Lung (tissue), 12 donors: ENCODE measurements around the gene PRMT3. TPM values are rescaled to one million over a fixed set of nuclear protein-coding genes. Genes with fewer than 3 reads are reported as not detected.

Source experiments
- ATAC-seq: fragments of 200-7000 bp; cut with Tn5 transposase; one replicate; pipeline ENCODE4 v1.9.1; 2020; ENCODE audit warnings: moderate number of reproducible peaks; ENCODE audit not compliant: insufficient read depth, low FRiP score
- DNase-seq, 3 donors: peaks; one replicate each; pipeline ENCODE4 v3.0.0-alpha.2; 2013 to 2017
- H3K27ac ChIP-seq, 2 donors: one replicate each; pipeline ENCODE4 v1.5.1; 2013; ENCODE audit warnings: mild to moderate bottlenecking in 2 of 2, moderate library complexity in 2 of 2, control low read depth in 1 of 2, inconsistent platforms in 1 of 2, low read depth in 1 of 2, low read length in 1 of 2
- H3K27me3 ChIP-seq, 3 donors: one replicate each; pipeline ENCODE4 v1.5.1; 2013; ENCODE audit warnings: low read length in 2 of 3; ENCODE audit not compliant: control insufficient read depth in 3 of 3, insufficient read depth in 3 of 3
- H3K36me3 ChIP-seq, 4 donors: one replicate each; pipeline ENCODE4 v1.5.1; 2013; ENCODE audit warnings: low read length in 4 of 4, mild to moderate bottlenecking in 1 of 4, moderate library complexity in 1 of 4; ENCODE audit not compliant: control insufficient read depth in 4 of 4, insufficient read depth in 4 of 4
- H3K4me1 ChIP-seq, 5 donors: one replicate each; pipeline ENCODE4 v1.5.1; 2013; ENCODE audit warnings: low read length in 5 of 5, mild to moderate bottlenecking in 2 of 5, moderate library complexity in 1 of 5; ENCODE audit not compliant: control insufficient read depth in 5 of 5, insufficient read depth in 5 of 5
- H3K4me3 ChIP-seq: one replicate; pipeline ENCODE4 v1.5.1; 2013; ENCODE audit warnings: mild to moderate bottlenecking, control low read depth, moderate library complexity
- H3K9ac ChIP-seq, 2 donors: one replicate each; pipeline ENCODE4 v1.5.1; 2013; ENCODE audit warnings: low read length in 2 of 2, control low read depth in 1 of 2; ENCODE audit not compliant: insufficient read depth in 1 of 2
- H3K9me3 ChIP-seq, 4 donors: one replicate each; pipeline ENCODE4 v1.5.1; 2013; ENCODE audit warnings: low read length in 3 of 4, mild to moderate bottlenecking in 1 of 4, moderate library complexity in 1 of 4; ENCODE audit not compliant: control insufficient read depth in 4 of 4, insufficient read depth in 3 of 4
- CTCF ChIP-seq: IDR thresholded peaks from 2 replicates; pipeline ENCODE4 v1.5.1; 2012; ENCODE audit warnings: mild to moderate bottlenecking; ENCODE audit errors: control extremely low read depth, extremely low read depth
- WGBS, 2 donors: extraction: QIAGEN DNeasy Blood & Tissue Kit; methylation state at CpG; one replicate each; pipeline ENCODE4 v1.1.7; 2013; 5-methylcytosine and 5-hydroxymethylcytosine counted together
- polyA plus RNA-seq, 2 donors: library from polyadenylated mRNA; stranded (reverse); fragments of 200-250 nt; gene quantifications; one replicate each; pipeline ENCODE4 v1.2.1, GENCODE V29; 2013
- total RNA-seq, 2 donors: library from RNA; depleted of rRNA in 1 of 2; stranded (reverse); fragments of >200 nt in 1 of 2; gene quantifications; one replicate each; pipeline ENCODE4 v1.2.1, GENCODE V29; 2014 to 2021
- donor health status: control.
- donor health status: control.
- donor health status: Bipolar disorder and iron deficiency.
- donor health status: healthy.
- donor health status: DM: yes; HTN: yes; CAD: no.

The PRMT3 gene
- total and polyA plus RNA-seq, 4 donors: 8.2 to 19.7 (median 10.3) TPM

DNA sequence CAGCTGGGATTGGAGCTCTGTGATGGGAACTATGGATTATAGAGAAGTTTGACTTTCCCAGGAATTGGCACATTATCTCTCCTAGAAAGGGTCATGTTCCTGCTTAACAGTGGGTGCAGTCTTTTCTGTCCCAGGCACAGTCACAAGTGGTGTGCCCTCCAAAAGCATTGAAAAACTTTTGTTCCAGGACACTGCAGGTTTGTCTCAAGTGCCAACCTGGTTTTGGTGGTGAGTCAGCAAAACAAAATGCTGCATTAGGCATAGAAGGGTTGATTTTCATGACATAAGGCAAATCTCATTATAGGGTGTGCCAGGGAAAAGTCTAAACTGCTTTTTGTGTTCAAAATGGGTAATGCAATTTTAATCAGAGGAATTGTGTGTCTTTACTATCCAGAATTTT, 19.1 kb upstream of the PRMT3 start:
- peaks cover 0 to 8% (median 6%) of the 10 kb centered on the region in 5 donors for H3K4me1 ChIP-seq
- no peak overlapping the region for H3K27ac ChIP-seq
- DNase-seq (no peak), ATAC-seq (no peak)
- H3K4me3 ChIP-seq: no peak overlapping the region
- H3K9ac ChIP-seq: no peak overlapping the region
- H3K36me3 ChIP-seq: peaks cover 0 to 17% (median 3%) of the 10 kb centered on the region in 4 donors
- peaks cover 0 to 8% (median 0%) of the 10 kb centered on the region in 3 donors for H3K27me3 ChIP-seq
- TF ChIP-seq CTCF: no peak
- peaks cover 0 to 2% (median 0%) of the 10 kb centered on the region in 4 donors for H3K9me3 ChIP-seq

GRCh38 chr11:20369826-20370225, 17.7 kb upstream of the PRMT3 start:
- TF ChIP-seq CTCF: no peak
- Histone ChIP-seq H3K36me3 (peaks cover 0 to 17% (median 4%) of the 10 kb centered on the region in 4 donors), H3K4me3 (no peak overlapping the region), H3K27me3 (peaks cover 0 to 2% (median 0%) of the 10 kb centered on the region in 3 donors), H3K27ac (no peak overlapping the region), H3K9ac (no peak overlapping the region), H3K9me3 (peaks cover 0 to 2% (median 0%) of the 10 kb centered on the region in 4 donors), H3K4me1 (peaks cover 0 to 4% (median 0%) of the 10 kb centered on the region in 5 donors)
- no peak for DNase-seq
- no peak for ATAC-seq

- ATAC-seq (no peak), DNase-seq (no peak)
- no peak for TF ChIP-seq CTCF
- 69 to 85% methylated on average over 5 of the region's 5 CpGs for WGBS, 2 donors
- no peak overlapping the region for H3K4me3 ChIP-seq
- H3K9me3 ChIP-seq: peaks cover 0 to 2% (median 0%) of the 10 kb centered on the region in 4 donors
- H3K4me1 ChIP-seq: no peaks in the 10 kb centered on the region
- H3K27ac ChIP-seq: no peak overlapping the region
- no peak overlapping the region for H3K9ac ChIP-seq
- no peaks in the 10 kb centered on the region for H3K27me3 ChIP-seq
- H3K36me3 ChIP-seq: peaks cover 0 to 17% (median 6%) of the 10 kb centered on the region in 4 donors
These were observed 15.4 kb upstream of the PRMT3 start for GRCh38 chr11:20372081-20372626.

- no peaks in the 10 kb centered on the region for H3K4me1 ChIP-seq
- TF ChIP-seq CTCF: no peak
- no peaks in the 10 kb centered on the region for H3K27me3 ChIP-seq
- 93 to 95% methylated on average over 13 of the region's 13 CpGs for WGBS, 2 donors
- no peak overlapping the region for H3K9ac ChIP-seq
- DNase-seq: no peak
- peaks cover 0 to 21% (median 7%) of the 10 kb centered on the region in 4 donors for H3K36me3 ChIP-seq
- no peak overlapping the region for H3K27ac ChIP-seq
- peaks cover 0 to 2% (median 0%) of the 10 kb centered on the region in 4 donors for H3K9me3 ChIP-seq
- no peak overlapping the region for H3K4me3 ChIP-seq
- ATAC-seq: no peak
These were observed 14.4 kb upstream of the PRMT3 start for GRCh38 chr11:20373147-20373546.
